CMK (cell line): ENCODE data around the gene PALLD.

ENCODE experiments used
- DNase-seq: peaks from one replicate; pipeline ENCODE4 v3.0.0-alpha.2; 2010; ENCODE audit warnings: low read depth

Gene PALLD

DNA sequence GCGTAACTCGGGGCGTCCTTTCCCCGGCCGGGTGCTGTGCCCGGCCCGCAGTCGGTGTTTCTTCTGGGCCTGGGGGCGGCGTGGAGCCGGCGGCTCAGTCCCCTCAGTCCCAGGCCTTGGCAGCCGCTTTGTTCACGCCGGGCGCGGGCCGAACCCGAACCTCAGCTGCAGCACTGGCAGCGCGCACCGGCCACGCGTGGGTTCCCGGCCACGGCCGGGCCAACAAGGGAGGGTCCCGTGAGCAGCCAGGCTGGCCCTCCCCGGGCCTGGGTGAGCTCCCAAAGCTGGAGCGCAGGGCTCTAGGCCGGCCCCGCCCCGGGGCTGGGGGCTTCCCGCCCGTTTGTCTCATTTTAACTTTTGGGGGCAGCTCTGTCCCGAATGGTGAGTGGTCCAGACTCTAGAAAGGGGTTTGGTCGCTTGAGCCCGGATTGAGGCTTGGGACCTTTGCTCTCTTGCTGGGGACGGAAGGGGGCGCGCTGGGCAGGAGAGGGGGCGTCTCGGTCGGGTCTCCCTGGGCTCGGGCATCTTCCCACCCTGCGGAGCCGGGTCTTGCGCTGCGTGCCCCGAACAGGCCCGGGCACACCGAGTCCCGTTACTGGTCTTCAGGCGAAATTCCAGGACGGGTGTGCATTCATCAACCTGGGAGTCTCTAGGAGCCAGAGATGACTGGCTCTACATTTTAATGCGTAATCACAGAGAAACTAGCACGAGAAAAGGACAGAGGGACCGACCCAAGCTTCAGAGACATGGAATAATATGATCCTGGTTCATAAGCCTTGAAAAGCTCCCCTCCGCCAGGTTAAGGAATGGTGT, 336.1 kb downstream of the PALLD start:
- DNase-seq = no peak

DNA sequence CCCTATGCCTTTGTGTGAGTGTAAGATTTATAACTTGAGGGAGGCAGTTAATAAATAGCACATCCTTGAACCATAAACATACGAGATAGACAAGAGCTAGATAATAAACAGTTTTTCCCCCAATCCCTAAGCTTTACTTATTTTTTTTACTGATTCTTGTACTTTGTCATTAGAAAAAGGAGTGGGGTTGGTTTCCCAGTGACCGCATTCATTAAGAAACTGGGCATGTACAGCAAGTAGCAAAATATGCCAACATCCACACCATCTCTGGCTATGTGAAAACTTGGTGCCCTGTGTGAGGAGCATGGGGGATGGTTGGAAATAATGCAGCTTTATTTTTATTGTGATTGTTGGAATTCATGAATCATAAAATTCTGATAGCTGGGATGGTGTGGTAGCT, 337.0 kb downstream of the PALLD start:
- DNase-seq = no peak

DNA sequence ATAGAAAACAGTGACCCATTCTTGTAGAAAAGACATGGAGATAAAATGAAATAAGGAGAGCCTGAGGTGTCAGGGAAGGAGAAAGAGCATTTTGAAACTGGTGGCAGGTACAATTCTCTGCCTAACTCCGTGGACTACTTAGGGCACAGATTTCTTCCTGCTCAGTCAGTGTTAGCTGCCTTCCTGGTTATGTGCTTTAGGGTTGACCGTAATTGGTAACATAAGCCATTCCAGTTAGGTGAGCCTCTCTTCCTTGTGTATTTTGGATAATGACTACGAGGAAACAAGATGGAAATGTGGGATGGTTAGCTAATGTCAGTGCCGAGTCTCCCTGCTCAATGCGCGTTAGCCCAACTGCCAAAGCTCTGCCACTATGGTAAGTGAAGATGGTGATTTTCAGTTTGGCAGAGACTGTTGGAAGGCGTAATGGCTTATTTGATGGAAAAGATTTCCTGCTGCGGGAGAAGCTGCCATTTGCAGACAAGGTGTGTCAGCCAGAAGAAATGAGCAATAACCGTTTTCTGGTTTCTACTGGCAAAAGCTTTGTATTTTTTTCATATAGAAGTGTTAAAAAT, 339.1 kb downstream of the PALLD start:
- DNase-seq = no peak

DNA sequence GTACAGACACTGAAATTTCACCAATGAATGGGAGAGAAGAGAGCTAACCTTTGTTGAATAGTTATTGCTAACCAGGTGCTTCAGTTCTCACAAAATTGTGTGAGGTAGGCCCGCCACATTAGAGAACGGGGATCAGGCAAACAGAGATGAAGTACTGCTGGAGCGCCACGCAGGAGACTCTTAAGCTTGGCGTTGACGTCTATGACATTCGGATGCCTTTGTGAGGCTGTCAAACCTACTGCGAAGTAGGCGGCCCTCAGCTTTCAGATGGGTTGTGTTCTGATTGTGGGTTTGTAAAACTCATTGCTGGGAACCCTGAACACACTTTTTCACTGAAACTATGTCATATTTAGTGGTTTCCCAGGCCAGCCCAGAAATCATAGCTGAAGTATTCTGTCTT, 339.6 kb downstream of the PALLD start:
- DNase-seq = no peak

DNA sequence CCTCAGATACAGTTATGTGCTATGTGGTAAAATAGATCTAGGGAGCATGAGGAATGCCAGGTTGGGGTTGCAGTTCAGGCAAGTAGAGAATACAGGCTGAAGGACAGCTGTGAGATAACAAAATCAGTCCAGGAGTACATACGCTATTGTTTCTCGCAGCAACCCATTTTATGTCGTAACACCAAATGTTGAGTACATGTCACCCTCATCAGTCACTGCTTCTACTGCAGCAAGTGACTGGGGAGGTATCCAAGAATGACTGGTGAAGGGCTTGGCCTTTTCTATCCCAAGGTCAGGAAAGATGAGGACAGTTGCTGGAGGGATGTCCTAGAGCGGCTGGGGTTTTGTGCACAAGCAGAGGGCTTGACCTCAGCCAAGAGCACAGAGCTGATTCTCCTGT, 341.1 kb downstream of the PALLD start:
- no peak for DNase-seq

DNA sequence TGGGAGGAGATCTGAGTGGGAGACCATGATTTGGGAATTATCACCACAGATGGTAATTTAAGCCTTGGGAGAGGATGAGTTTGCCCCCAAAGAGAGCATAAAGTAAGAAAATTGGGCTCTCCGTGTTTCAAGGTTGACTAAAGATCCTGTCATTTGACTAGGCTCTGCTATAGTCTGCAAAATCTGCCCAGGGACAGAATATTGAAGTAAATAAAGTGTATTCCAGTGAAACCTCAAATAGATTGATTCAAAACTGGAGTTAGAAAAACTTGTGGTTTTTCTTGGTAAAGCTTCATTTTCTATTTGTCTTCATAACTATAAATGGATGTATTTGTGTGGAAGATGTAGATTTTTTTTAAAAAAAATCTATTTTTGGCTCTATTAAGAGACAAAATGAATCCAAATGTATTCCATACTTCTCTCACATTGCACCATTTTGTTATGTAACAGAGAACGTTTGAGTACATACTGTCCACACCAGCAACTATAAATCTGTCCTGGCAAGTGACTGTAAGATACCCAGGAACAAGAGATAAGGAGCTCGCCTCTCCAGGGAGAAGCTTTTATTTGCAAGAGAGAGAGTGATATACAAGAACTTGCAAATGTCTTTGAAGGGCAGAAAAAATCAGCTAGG, 343.0 kb downstream of the PALLD start:
- DNase-seq = no peak

DNA sequence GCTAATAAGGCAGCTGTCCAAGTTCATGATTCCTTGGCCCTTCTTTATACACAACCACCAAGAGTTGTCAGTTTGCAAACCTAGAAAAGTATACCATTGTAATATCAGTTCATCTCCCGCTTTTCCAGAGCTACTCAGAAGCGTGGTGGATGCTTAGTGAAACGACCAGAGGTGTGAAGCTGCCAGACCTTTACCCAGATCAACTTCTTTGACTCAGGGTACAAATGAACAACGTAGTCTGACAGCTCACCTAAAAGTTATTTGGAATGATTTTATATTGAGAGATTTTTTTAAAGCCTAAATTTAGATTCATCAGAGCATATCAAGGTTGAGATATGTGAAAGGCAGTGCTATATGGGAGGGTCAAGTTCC, 343.5 kb downstream of the PALLD start:
- DNase-seq = no peak

DNA sequence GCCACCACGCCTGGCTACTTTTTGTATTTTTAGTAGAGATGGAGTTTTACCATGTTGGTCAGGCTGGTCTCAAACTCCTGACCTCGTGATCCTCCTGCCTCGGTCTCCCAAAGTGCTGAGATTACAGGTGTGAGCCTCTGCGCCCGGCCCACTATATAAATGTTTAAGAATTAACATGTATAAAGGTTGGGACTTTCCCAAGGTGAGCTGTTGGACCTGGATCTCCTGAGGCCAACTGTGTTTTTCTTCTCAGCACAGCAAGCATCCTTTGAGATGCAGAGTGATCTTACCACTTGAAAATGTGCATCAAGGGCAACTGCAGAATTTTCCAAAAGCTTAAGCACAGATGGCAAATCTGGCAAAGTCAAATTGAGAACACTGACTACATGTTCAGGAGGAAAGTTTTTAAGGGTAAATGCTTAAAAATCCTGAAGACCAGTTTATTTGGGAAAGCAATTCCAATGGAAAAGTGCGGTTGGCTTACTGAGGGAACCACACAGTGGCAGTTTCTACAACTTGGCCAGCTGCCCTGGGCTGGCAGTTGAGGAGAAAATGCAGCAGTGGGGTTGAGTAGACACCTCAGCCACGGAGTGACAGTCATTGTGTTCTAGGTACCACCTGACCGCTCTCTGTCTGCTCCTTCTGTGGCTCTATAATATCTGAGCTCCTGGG, 344.3 kb downstream of the PALLD start:
- DNase-seq = no peak

DNA sequence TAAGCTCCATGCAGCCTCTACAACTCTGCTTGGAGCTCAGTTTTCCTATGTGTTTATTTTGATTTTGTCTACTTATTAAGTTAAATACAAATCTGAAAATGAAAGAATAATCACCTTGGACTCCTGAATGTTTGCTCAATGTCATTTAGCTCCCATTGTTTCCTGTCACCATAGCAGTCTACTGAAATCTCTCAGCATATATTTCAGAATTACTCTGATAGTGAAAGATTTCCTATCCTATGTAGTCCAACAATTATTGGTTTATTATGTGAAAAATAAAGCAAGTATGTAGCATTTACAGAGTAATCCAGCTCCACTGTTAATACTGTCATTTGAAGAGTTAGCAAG, 344.8 kb downstream of the PALLD start:
- no peak for DNase-seq

DNA sequence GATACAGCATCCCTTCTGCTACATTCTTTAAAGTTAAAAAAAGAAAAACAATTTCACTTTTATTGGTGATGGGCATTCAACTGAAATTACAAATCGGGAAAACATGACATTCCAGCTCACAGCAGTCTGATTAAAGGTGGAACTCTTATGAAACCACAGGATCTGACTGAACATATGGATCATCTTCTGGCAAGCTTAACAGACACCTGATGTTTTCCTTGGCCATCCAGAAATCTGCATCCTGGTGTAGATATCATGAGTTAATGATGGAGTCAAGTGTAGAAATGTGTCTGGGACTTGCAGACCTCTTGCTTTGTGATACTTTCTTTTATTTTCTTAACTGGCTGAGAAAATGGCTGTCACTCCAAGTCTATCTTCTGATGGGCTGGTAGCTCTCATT, 345.3 kb downstream of the PALLD start:
- no peak for DNase-seq

DNA sequence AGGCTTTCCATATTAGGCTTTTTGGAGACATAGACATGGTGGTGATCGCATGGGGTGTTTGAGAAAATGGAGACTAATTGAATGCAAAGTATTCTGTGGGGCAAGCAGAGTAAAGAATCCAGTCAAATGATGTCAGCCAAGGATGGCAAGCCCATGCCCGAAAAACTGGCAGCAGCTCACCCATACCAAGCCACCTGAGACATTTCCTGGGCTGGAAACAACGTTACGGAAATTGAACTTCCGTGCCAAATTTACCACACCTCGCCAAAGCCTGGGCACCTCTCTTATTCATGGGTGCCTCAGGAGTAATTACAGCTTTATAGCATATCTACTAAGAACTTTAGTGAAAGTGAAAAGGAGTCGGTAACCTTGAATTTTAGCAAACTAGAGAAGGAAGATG, 346.8 kb downstream of the PALLD start:
- no peak for DNase-seq

DNA sequence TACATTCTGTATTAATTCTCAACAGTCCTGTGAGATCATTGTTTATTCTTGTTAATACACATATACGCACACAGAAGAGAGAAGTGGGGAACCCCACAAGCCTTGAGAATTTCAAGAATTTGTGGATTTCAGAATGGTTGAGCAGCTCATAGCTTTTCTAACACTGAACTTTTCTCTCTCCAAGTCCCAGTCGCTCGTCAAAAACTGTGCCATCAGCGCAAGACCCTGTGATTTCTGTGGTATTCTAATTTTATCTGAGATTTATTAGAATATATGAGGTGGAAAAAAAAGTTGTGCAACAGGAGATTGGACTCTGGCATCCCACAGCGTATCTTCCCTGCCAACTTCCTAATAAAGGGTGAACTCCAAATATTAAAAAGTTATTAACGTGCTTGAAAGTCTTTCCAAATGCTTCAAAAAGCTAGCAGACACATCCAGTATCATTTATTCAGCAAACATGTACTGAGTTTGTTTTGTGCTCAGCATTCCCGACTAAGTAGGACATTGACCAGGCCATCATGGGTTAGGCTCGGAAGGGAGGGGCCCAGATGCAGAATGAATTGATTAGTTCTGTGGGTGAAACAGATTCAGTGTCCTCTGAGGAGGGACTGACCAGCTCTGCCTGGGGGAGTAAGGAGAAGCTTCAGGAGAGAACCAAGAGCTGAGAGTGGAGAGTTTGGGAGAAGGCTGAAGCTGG, 347.6 kb downstream of the PALLD start:
- no peak for DNase-seq

DNA sequence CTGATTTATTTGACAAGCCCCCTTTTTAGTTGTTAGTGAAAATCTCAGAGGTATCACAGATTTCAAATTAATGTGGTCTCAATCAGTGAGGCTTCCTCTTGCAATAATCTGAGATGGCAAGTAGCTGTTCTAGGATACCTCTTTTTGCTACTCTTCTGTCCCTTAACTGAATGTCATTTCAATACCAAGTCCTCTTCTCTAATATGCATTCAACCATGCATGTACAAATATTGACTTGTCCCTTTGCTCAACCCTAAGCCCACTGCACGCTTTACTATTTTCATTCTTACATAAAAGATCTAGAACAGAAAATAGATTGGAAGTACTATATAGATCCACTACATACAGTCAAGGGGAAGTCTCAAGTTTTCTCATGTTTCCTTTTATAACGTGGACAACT, 349.0 kb downstream of the PALLD start:
- DNase-seq = no peak

DNA sequence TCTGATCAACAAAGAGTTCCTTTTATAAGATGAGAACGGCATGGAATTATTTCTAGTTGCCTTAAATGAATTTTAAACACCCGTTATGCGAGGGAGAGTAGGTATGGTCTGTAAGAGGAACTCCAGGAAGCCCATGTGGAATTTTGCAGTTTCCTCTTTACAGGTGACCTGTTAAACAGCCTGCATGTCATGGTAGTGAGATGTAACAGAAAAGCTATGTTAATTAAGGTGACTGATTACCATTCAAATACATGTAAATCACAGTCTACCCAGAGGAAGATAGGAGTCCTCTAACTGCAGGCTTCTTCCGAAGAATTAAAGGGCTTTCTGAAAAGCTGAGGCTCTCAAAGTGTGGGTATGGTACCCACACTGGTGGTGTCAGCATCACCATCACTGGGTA, 349.6 kb downstream of the PALLD start:
- DNase-seq = no peak

DNA sequence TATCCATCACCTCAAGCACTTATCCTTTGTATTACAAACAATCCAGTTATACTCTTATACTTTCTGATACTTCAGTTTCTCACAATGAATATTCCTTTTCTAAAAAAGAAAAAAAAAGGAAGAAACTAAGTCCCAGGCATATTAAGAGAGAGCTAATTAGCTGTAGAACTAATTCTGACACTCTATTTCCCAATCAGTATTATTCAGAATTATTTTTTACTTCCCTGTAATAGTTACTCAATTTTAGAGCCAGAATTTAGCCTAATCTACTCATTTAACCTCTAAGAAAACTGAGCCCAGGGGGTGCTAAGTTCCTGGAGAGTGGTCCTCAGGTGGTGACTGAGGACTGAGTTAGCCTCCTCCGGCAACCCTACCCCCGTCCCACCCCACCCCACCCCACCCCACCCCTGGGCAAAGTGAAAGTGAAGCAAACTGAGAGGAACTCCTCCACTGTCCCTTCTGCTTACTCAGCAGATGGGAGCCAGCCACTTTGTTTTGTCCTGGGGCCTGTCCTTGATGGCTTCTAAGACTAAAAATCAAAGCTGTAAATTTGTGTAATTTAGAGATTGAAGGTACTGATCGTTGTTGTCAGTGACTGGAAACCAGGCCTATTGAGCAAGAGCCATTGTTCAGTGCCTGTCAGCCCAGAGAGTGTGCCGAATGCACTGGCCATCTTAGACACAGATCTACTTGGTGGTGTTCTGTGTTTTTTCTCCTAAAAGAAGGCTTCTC, 351.1 kb downstream of the PALLD start:
- DNase-seq = no peak

DNA sequence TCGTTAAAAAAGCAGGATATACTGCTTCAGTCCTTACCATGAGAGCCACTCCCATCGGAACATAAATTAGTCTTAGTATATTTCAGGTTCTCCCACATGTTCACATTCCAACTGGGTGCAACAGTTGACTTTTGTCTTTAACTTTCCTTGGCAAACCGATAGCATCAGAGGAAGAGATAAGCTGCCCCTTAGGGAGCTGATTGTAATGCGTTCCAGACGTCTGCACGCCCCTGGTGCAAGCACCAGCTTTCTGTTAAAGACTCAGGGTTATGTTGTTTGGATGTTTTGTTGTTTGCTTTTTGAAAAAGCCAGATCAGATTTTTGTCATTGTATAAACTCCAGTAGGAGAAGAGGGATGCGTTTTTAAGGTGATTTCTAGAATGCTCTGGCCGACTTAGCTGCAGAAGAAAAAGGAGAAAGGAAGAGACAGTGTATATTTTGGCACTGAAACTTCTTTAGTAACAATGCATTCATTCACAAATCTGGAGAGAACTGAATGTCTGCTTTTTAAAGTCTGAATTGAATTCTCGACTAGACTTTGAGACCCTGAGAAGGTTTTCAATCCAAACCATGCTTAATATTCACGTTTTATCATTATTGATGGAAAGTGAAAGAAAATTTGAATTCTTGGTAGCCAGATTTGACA, 352.3 kb downstream of the PALLD start:
- DNase-seq = no peak

DNA sequence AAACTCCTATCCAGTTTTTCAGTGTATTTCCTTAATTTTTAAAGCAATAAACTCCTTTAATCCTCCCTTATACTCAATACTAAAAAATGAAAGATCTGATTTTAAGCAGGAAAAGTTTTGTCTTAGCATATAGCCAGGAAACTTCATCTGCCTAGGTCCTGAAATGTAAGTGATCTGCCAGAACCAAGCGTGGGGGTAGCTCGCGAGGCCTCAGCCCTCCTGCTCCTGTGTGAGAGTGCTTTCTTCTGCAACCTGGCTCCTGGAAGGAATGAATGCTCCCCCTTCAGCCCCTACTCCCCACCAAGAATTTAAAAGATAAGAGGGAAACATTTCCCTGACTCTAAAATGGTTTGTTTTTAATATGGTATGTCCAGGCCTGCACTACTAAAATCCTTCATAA, 353.1 kb downstream of the PALLD start:
- DNase-seq = no peak

DNA sequence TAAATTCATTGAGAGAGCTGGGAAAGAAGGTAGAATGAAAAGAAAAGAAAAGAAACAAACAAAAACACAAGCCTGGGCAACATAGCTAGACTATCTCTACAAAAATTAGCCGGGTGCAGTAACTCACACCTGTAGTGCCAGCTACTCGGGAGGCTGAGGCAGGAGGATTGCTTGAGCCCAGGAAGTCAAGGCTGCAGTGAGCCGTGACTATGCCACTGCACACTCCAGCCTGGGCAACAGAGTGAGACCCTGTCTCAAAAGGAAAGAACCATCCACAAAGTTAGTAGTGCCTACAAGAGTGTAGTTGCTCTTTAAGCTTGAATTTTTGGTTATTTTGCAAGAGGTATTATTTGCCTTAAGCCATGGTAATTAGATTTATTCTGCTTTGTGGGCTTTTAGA, 355.5 kb downstream of the PALLD start:
- no peak for DNase-seq

DNA sequence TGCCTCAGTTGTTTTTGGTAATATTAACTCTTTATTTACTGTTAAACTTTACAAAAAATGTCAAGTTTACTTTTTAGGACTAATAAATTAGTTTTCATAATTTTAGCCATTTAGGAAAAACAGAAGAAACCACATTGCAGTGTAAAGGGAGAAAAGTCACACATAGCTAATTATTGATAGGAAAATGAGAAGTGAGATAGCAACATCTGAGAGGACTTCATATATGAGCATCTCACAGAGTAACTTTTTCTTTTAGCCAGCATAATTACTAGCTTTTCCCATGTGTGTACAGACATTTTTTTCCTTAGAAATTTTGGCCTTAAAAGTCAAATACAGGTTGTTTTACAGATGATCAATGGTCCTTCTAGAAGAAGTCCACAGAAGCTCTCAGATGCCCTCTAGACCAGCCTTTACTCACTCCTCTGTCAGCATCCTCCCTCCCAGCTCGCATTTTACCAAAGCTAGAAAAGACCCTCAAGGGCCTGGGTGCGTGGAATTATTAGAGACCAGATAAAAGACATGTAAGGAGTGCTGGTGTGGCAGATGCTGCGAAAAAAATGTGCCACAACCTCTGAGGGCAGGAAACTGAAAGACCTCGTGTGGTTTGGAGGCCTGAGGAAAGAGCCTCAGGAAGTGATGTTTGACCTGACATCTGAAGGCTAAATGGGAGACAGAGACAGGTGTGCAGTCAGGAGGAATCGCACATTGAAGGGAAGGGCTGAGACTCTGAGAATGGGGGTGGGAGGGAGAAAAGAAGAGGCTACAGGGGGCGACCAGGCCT, 356.3 kb downstream of the PALLD start:
- no peak for DNase-seq

DNA sequence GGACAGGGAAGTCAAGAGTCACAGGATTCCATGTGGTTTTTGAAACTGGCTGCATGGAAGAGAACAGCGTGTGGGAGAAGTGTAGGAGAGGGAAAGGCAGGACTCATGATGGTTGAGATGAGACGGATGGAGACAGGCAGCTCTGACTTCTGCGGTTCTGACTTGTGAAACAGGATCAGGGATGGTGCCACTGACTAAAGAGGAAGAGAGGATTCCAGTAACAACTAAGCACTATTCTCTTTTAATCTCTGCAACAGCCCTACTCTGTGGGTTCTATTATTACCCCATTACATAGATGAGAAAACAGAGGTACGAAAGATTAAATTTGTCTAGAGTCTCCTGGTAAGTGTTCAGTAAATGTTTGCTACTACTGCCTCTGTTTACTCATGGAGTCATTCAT, 356.9 kb downstream of the PALLD start:
- no peak for DNase-seq
